ENCODE data around the gene VRK3.
"Not testable (repeated sequence)": the region's sequence is repeated elsewhere in the genome, so short reads cannot be mapped to it uniquely, and the experiment has no call there.

The VRK3 gene

DNA sequence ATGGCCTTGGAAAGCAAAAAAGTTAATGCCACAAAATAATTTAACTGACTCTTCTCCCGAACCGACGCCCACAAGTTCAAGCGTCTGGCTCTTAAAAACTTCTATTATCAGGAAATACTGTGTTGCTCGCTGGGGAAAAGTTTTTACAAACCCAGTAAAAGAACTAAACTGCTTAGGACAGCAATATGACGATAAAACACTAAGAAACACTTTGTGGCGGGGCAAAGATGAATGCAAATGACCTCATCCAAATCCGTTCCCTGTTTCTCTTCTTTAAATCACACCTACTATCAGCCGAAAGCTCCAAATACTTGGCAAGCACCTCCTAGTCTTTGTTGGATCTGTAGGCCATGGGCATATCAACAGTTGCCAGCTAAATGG lies 69.1 kb downstream of the VRK3 start:
- DNase-seq (ENCODE audit: low read depth), result no peak

DNA sequence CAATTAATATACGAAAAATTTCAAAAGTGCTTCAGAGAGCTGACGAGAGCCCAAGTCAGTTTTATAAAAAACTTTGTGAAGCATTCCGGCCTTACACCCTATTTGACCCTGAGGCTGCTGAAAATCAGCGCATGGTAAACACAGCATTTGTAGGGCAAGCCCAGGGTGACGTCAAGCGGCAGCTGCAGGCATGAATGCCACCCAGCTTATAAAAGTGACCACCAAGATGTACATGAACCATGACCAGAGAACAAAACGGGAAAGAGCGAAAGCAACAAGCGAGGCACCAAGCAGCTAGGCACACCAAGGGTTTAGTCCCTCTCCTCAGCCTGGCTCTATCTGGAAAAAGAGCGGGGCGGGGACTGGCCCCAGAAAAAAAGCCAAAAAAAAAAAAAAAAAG lies 70.2 kb downstream of the VRK3 start:
- DNase-seq (ENCODE audit: low read depth), result no peak

DNA sequence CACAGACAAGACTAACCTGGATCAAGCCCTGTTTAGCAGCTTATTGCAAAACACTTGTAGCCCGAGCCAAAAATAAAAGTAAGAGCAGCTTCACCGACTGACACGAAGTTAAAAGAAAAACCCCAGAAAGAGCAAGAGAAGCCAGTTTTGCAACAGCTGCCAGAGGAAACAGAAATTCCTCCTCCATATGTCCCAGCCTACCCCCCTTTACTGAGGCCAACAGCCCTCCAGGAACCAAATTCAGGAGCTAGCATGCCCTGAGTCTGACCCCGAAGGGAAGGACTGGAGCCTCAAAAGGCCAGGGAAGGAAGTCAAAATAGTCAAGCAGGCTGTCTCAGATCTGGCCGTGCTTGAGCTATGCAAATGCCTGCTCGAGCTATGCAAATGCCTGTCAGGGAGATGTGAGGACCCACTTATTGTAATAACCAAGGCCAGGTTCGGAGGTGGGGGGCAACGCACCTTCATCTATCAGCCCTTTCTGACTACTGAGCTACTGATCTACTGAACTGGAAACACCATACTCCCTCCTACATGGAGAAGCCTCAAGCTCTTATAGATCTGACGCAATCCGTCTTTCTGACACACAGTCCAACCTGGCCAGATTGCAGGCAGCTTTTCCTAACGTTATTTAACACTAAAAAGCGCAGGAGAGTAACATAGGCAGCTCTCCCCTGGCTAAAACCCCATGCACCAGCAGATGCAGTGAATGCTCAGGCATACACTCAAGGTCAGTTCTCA lies 70.9 kb downstream of the VRK3 start:
- DNase-seq (ENCODE audit: low read depth), result no peak

DNA sequence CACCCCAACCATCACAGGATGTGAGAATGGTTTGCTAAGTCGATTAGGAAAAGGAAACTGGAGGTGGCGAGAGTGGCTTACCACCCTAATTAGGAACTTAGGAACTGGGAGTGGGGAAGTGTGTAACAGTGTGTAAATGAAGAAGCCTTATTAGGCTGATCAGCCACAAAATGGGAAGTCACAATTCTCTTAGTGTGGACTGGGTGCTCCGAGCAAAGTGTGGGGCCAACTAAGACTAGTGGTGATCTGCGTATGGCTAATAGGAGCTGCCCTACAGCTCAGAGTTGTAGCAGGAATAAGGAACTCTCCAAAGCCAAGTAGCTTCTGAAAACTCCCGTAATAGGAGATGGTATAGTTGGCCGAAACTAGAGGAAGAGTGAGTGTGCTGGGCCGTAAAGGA lies 71.8 kb downstream of the VRK3 start:
- DNase-seq (ENCODE audit: low read depth), result no peak

DNA sequence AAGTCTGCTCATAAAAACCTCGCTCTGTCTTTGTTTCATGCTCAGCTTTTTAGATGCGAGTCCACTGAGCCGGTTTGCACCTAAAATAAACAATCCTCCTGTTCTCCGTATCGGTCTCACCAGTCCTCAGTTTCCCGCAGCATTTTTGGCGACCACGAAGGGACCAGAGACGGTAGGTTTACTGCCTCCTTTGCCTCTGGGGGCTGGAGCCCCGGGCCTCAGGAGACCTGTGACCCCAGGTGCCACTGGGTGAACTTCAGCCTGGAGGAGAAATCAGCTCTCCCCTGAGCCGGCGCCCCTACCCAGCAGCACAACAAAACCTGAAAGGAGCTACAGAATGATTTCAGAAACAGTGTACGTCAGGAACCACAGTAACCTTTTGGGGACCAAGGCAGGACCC lies 72.3 kb downstream of the VRK3 start:
- DNase-seq (ENCODE audit: low read depth), result no peak

DNA sequence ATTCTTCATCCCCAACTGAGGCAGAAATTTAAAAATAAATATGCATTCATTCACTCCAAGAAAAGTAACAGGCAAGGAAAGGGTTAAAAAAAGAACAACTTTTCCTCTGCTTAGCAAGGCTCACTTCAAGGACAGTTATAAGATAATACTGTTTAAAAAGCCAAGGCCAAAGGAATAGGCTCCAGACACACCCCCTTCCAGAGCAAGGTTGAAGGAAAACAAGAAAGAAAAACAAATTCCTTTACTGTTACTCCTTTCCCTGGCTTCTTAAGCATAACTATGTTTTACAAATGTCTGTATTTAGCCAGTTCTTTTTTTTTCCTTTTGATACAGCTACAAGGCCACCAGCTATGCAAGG lies 72.7 kb downstream of the VRK3 start:
- no peak for DNase-seq (ENCODE audit: low read depth)

DNA sequence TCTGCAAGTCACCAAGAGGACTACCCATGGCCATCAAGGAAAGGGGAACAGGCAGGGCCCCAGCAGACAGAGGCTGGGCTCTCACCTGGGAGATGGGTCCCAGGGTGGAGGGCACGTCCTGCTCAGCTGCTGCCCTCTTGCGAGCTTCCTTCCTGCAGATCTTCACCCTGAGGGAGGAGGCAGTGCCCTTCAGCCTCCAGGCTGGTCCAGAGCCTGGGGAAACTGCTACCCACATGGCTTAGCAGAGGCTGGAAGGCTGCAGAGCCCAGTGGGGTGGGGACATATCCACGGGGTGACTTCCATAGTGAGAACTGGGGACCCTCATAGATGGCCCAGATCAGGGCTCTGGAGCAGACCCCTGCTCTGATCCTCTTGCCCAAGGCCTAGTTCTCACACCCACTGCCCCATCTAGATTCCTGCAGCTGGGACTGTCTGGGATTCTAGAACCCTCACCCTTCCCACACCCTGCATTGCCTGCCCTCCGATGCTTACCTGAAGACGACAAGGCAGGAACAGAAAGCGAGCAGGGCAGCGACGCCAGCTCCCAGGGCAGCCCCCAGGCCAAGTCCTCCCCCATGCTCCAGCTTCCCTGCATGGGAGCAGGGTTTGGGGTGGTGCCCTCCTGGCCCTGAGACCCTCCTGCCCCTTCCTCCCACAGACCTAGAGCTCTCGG lies 73.2 kb downstream of the VRK3 start:
- DNase-seq (ENCODE audit: low read depth), result no peak

DNA sequence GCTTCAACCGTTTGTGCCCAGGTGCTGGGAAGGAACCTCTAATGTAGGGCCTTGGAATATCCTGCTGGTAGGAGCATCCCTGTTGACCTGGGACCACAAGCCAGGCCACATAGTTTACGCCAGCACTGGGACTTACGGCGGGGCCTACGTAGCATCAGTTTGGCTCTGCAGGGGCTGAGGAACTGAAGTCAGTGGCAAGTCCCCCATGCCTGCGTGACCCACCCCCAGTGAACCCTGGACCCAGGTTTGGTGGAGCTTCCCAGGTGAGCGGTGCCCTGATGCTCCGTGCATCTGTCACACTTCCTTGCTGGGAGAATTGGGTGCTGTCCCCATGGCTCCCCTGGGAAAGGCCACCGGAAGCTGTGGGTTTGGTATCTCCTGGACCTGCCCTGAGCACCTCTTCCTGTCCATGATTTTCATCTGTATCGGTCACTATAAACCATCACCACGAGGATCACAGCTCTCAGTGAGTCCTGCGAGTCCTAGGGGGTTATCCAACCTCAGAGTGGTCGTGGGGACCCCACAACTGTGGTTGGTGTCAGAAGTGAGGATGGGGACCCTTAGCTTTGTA lies 74.1 kb downstream of the VRK3 start:
- no peak for DNase-seq (ENCODE audit: low read depth)

DNA sequence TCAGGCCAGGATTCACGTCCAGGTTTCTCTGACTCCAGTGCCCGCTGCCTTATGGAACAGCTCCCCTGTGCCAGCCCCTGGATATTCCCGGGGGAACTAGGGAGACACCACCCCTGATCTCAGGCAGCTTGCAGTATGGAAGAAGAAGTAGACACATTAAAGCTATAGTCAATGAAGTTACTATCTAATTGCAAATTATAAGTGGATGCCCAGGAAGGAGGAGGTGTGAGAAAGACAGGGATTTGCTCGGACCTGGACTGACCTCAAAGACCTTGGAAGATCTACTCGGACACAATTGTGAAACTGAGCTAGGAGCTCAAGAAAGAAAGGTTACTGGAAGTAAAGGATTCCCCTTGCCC lies 74.6 kb downstream of the VRK3 start:
- DNase-seq (ENCODE audit: low read depth), result no peak

DNA sequence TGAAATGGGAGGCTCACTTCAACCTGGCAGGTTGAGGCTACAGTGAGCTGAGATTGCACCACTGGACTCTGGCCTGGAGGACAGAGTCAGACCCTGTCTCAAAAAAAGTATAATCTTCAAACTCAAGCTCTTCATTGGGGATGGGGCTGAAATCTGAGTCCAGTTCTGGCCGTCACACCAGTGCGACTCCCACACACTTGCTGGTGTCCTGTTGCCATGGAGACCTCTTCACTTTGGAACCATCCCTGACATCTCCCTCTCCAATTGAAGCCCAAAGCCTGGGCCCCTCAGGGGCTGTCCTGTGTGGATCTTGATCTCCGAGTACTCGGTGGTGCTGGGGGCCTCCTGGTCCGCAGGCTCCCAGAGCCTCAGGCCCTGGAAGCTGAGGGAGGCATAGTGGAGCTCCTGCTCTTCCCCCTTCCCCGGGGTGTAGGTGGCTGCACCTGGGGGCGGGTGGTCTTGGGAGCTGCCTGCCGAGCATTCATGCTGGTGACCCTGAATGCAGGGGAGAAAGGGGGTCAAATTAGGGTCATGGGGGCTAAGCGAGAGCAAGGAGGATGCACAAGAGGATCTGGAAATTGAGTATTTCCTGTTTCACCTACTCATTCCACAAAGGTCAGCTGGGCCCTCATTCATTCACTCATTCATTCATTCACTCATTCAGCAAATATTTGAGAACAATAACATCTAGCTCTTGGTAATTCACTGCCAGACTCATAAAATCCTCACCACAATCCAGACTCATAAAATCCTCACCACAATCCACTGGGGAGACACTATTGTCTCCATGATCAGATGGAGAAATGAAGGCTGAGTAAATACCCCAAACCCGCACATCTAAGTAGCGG lies 75.2 kb downstream of the VRK3 start:
- no peak for DNase-seq (ENCODE audit: low read depth)

DNA sequence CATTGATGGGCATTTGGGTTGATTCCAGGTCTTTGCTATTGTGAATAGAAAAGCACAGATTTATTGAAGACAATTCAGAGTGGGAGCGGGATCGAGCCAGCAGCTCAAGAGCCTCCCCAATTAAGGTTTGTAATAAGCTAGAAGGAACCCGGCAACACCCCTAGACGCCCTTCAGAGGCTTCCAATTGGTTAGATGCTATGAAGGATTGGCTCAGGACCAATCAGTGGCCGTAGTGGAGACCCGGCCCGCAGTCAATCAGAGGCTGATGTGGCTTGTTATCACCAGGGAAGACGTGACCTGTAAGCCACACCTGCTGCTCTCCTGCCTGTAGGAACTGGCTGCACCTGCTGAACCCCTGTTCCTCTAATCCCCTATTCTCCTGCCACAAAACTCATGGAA lies 78.8 kb downstream of the VRK3 start:
- DNase-seq (ENCODE audit: low read depth), result no peak

DNA sequence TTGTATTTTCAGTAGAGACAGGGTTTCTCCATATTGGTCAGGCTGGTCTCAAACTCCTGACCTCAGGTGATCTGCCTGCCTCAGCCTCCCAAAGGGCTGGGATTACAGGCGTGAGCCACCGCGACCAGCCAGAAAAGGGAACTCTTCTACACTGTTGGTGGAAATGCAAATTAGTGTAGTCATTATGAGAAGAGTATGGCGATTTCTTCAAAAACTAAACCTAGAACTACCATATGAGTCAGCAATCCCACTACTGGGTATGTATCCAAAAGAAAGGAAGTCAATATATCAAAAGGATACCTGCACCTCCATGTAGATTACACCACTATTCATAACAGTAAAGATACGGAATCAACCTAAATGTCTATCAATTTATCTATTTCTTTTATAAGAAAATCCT lies 80.6 kb downstream of the VRK3 start:
- DNase-seq (ENCODE audit: low read depth), result not testable (repeated sequence)

DNA sequence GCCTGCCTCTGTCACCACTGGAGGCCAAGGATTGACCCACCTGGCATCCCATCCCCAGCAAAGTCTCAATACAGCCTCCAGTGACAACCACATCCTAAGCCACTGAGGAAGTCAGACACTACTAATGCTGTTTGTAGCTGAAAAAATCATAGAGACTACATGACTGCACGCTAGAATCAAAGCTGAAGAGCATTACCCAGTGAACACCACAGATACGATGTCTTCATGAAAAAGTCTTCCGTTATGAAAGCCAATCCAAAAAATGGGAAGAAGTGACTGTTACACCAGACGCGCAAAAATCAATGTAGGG lies 84.7 kb downstream of the VRK3 start:
- no peak for DNase-seq (ENCODE audit: low read depth)

DNA sequence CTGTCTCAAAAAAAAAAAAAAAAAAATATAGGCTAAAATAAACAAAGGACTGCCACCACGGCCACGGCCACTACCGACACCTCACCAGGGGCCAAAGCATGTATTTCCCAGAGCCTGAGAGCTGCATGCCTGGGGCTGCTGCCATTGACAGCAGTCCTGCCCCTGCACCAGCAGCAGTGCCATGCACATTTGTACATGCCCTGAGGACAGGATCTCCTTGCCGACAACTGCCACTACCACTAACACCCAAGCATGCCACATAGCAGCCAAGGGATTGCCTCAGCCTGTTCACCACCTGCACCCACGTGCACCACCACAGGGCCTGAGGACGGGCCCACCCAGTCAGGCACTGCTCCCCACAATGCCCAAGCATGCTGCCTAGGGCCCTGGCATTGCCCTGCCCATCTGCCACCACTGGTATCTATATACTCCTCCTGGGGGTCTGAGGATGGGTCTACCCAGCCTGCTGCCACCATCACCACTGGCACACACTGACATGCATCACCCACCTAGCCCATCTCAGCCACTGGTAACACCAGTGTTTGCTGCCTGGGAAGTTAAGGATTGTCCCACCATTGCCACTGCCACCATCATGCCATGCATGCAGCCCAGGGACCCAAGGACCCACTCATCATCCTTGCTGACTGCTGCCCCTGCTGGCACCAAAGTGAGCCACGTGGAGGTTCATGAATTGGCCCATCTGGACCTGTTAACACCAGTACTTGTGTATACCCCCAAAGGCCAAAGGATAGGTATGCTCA lies 85.3 kb downstream of the VRK3 start:
- DNase-seq (ENCODE audit: low read depth), result no peak

DNA sequence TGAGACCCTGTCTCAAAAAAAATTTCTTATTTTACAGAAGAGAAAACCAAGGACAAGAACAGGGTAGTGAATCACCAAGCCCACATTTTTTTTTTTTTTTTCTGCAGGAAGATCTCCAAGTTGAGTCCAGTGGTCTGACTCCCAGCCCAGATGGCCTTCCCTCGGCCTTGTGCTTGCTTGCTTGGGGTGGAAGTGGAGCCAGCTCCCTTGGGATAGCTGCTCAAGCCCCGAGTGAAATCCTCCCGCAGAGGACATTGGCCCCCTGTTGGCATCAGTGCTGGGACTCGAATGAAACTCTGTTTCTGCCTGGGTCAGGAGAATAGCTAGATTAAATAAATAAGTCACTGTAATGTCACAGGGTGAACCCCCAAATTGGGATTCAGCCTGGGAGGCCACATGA lies 86.5 kb downstream of the VRK3 start:
- DNase-seq (ENCODE audit: low read depth), result no peak

DNA sequence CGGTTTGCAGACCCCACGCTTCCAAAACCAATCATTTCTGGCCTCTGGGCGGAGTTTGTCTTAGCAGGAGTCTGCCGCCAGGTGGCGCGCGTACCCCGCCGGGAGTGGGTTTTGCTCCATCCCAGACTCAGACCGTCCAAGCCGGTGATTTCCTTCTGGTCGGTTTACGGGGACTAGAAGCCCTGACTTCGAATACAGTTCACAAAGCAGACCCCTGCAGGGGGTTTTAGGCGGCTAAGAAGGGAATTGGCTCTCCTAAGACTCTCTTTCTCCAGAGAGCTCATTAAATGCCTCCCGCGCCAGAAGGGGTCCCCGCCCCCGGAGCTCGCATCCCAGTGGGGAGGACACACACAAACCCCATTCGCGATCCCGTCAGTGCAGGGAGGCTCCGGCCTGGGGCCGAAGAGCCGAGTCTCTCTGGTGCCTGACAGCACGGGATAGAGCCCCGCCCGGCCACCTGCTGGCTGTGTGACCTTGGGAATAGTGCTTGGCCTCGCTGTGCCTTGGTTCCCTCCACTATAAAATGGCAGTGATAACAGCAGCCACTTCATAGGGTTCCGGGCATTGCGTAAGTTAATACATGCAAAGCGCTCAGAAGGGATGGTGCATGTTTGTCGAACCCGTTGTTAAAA lies 87.3 kb downstream of the VRK3 start:
- DNase-seq (ENCODE audit: low read depth), result peak; percentile 61

DNA sequence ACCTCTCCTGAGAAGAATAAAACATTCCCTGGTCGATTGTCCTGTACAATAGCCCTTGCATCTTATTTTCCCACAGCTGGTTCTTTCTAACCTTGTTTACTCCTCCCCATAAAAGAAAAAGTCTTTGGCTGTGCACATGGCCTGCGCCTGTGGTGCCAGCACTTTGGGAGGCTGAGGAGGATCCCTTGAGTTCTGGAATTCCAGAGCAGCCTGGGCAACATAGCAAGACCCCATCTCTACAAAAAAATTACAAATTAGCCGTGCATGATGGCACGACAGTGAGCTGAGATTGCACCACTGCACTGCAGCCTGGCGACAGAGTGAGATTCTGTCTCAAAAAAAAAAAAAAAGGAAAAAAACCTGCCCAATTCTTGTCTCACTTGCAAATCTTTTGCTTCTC lies 88.6 kb downstream of the VRK3 start:
- DNase-seq (ENCODE audit: low read depth), result no peak

DNA sequence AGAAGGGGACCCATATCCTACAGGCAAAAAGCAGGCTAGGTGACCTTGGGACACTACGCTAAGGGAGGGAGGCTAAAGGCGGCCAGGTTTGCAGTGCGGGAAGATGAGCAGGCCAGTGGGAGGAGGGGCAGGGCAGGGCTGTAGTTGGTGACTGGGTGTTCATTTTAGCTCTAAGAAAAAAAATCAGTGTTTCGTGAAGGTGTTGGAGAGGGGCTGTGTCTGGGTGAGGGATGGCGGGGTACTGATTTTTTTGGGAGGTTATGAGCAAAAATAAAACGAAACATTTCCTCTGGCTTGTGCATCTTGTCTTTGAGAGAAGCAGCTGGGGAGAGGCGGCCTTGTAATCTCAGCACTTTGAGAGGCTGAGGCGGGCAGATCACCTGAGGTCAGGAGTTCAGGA lies 91.5 kb downstream of the VRK3 start:
- no peak for DNase-seq (ENCODE audit: low read depth)

DNA sequence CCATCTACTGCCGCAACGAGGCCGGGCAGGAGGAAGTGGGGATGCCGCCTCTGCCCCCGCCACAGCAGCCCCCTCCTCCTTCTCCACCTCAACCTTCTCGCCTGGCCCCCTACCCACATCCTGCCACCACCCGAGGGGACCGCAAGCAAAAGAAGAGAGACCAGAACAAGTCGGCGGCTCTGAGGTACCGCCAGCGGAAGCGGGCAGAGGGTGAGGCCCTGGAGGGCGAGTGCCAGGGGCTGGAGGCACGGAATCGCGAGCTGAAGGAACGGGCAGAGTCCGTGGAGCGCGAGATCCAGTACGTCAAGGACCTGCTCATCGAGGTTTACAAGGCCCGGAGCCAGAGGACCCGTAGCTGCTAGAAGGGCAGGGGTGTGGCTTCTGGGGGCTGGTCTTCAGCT lies 92.4 kb downstream of the VRK3 start:
- peak; percentile 17 for DNase-seq (ENCODE audit: low read depth)

DNA sequence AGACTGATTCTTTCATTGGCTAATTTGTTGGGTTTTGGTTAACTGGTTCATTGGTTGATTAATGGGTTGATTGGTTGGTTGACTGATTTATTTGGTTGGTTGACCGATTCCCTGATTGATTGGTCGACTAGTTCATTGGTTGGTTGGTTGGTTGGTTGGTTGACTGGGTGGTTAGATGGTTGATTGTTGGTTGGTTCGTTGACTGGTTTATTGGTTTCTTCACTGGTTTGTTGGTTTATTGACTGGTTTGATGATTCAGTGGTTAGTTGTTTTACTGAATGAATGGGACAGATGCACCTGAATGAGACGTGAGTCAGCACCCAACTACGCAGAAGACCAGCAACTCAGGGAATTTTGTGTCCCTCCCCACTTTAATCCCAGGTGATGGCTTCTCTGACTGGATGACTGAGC lies 93.1 kb downstream of the VRK3 start:
- no peak for DNase-seq (ENCODE audit: low read depth)

DNA sequence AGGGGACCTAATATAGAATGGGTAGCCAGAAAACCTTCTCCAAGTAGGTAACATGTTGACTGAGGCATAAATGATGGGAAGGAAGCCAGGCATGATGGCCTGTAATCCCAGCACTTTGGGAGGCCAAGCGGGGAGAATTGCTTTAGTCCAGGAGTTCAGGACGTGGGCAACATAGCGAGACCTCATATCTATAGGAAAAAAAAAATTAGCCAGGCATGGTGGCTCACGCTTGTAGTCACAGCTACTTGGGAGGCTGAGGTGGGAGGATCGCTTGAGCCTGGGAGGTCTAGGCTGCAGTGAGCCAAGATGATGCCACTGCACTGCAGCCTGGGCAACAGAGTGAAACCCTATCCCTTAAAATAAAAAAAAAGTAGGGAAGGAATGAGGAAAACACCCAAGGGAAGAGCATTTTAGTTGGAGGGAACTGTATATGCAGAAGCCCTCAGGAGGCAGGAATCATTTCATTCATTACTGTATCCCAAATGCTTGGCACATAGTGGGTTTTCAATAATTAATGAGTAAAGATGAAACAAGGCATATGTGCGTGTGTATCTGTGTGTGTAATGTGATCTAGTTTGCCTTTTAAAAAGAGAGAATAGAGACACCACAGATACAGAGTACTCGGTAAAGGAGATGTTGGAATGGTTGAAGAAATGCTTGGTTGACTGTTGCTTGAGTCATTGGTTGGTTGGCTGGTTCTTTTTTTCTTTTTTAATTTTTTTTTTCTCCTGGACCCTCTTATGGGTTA lies 93.7 kb downstream of the VRK3 start:
- DNase-seq (ENCODE audit: low read depth), result no peak

Data from stimulated activated CD8-positive, alpha-beta memory T cell treated with anti-CD3 and anti-CD28 coated beads, Interleukin-12 subunit alpha, Interleukin-12 subunit beta, amount 100 ng/mL, for 4 hours (primary cell).